Measurements from ENCODE around the gene KCTD4. TPM values are rescaled to one million over a fixed set of nuclear protein-coding genes. Genes with fewer than 3 reads are reported as not detected.

The KCTD4 gene
- total RNA-seq, 1 donor from 2014 or later = not detected

DNA sequence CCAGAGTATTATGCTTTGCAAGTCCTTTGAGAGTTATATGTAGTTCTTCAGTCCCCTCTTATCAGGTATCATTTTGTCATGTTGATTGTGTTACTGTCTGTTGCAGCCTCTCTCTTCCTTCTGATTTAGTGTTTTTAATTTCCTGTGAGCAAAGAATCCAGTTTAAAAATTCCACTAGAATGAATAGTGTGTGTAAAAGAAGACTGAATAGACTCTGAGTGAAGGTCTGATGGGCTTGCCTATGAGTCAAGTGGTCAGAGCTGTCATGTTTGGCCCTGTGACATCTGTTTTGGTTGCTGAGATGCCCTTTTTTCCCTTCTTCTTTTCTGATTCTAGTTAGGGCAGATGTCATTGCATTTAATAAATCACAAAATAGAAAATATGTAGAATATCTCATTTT lies 23.3 kb upstream of the KCTD4 start:
- Mint-ChIP-seq H3K27ac (ENCODE audit: unreplicated experiment) (no peak overlapping the region), H3K36me3 (ENCODE audit: unreplicated experiment) (peaks cover 3% of the 10 kb centered on the region), H3K4me1 (ENCODE audit: low read depth, unreplicated experiment) (peaks cover 13% of the 10 kb centered on the region), H3K4me3 (ENCODE audit: unreplicated experiment) (no peak overlapping the region), H3K27me3 (ENCODE audit: unreplicated experiment) (peaks cover 3% of the 10 kb centered on the region), H3K9me3 (ENCODE audit: unreplicated experiment) (peaks cover 9% of the 10 kb centered on the region)
- TF ChIP-seq, protein P1, sequence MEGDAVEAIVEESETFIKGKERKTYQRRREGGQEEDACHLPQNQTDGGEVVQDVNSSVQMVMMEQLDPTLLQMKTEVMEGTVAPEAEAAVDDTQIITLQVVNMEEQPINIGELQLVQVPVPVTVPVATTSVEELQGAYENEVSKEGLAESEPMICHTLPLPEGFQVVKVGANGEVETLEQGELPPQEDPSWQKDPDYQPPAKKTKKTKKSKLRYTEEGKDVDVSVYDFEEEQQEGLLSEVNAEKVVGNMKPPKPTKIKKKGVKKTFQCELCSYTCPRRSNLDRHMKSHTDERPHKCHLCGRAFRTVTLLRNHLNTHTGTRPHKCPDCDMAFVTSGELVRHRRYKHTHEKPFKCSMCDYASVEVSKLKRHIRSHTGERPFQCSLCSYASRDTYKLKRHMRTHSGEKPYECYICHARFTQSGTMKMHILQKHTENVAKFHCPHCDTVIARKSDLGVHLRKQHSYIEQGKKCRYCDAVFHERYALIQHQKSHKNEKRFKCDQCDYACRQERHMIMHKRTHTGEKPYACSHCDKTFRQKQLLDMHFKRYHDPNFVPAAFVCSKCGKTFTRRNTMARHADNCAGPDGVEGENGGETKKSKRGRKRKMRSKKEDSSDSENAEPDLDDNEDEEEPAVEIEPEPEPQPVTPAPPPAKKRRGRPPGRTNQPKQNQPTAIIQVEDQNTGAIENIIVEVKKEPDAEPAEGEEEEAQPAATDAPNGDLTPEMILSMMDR (IDR thresholded peaks at IDR 0.05; ENCODE audit: partially characterized antibody, unreplicated experiment) = no peak
- no peak for DNase-seq

DNA sequence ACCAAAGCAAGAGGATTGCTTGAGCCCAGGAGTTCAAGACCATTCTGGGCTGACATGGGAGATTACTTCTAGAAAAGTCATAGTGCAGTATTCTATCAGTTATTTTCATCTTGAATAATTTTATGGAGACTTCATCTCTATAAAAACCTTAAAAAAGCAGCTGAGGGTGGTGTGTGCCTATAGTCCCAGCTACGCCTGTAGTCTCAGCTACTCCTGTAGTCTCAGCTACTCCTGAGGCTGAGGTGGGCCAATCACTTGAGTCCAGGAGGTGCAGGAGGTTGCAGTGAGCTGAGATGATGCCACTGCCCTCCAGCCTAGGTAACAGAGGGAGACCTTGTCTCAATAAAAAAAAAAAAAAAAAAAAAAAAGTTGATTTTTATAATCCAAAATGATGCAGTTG lies 22.1 kb upstream of the KCTD4 start:
- H3K27me3 Mint-ChIP-seq (ENCODE audit: unreplicated experiment) = peaks cover 3% of the 10 kb centered on the region

DNA sequence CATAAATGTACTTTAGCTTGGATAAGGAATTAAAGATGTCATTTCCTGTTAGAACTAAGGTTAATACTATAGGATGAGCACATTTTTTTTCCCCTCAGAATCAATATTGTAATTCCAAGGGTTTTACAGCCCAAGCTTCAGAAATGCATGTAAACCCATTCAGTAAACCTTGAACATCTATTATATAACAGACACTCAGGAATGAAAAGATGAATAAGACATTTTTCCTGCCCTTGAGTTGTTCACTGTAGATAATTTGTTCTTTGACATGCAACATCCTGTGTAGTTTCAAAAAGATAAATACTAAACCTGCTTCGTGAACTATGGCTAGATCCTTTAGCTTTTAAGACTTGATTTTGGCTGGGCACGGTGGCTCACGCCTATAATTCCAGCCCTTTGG lies 21.7 kb upstream of the KCTD4 start:
- no peak overlapping the region for H3K4me3 Mint-ChIP-seq (ENCODE audit: unreplicated experiment)
- peaks cover 4% of the 10 kb centered on the region for H3K9me3 Mint-ChIP-seq (ENCODE audit: unreplicated experiment)
- peaks cover 3% of the 10 kb centered on the region for H3K27me3 Mint-ChIP-seq (ENCODE audit: unreplicated experiment)
- H3K27ac Mint-ChIP-seq (ENCODE audit: unreplicated experiment) = no peak overlapping the region
- TF ChIP-seq, protein P1 (IDR thresholded peaks at IDR 0.05; ENCODE audit: partially characterized antibody, unreplicated experiment) = no peak
- H3K4me1 Mint-ChIP-seq (ENCODE audit: low read depth, unreplicated experiment) = peaks cover 22% of the 10 kb centered on the region
- no peaks in the 10 kb centered on the region for H3K36me3 Mint-ChIP-seq (ENCODE audit: unreplicated experiment)
- no peak for DNase-seq

More for the DNA sequence above, 22.1 kb upstream of the KCTD4 start:
- H3K4me1 Mint-ChIP-seq (ENCODE audit: low read depth, unreplicated experiment) = peaks cover 20% of the 10 kb centered on the region
- peaks cover 5% of the 10 kb centered on the region for H3K9me3 Mint-ChIP-seq (ENCODE audit: unreplicated experiment)
- no peak for DNase-seq
- TF ChIP-seq, protein P1 (IDR thresholded peaks at IDR 0.05; ENCODE audit: partially characterized antibody, unreplicated experiment) = no peak
- no peaks in the 10 kb centered on the region for H3K36me3 Mint-ChIP-seq (ENCODE audit: unreplicated experiment)
- no peak overlapping the region for H3K4me3 Mint-ChIP-seq (ENCODE audit: unreplicated experiment)
- H3K27ac Mint-ChIP-seq (ENCODE audit: unreplicated experiment) = no peak overlapping the region

DNA sequence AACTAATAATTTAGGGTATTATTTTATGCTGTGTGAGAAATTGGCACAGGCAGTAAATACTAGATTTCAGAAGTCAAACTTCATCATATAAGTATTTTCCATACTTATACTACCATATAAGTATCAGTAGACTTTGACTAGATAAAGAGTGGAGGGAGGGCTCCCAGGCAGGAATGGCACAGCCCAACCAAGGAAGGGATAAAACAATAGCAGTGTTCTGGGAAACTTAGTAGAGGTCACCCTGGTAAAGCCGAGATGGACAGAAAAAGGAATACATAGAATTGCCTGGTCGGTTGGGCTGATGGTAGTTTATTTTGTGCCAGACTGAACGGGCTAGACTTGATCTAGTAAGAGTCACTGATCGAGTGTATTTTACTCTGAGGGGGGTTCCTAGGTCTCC lies 19.6 kb upstream of the KCTD4 start:
- peaks cover 22% of the 10 kb centered on the region for H3K4me1 Mint-ChIP-seq (ENCODE audit: low read depth, unreplicated experiment)
- TF ChIP-seq, protein P1 (IDR thresholded peaks at IDR 0.05; ENCODE audit: partially characterized antibody, unreplicated experiment) = no peak
- DNase-seq = no peak
- no peaks in the 10 kb centered on the region for H3K36me3 Mint-ChIP-seq (ENCODE audit: unreplicated experiment)
- no peak overlapping the region for H3K27ac Mint-ChIP-seq (ENCODE audit: unreplicated experiment)
- H3K9me3 Mint-ChIP-seq (ENCODE audit: unreplicated experiment) = peaks cover 4% of the 10 kb centered on the region
- no peak overlapping the region for H3K4me3 Mint-ChIP-seq (ENCODE audit: unreplicated experiment)
- H3K27me3 Mint-ChIP-seq (ENCODE audit: unreplicated experiment) = peaks cover 3% of the 10 kb centered on the region

DNA sequence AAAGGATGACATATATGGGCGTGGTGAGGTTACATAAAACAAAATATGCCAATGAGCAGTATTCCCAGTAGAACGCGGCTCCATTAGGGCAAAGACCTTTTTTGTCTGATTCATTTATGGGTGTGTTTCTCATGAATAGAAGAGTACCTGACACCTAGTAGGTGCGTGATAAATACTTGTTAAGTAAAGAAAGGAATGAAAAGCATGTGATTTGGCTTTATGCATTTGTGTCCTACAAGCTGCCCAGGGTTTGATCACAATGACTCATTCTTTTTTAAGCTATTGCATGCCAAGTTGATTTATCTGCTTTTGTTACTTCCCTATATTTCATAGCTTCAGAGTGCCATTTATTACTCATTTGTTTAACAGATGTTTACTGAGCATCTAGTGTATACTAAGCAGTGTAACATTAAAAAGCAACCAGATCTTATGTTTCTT lies 19.1 kb upstream of the KCTD4 start:
- H3K4me3 Mint-ChIP-seq (ENCODE audit: unreplicated experiment) = no peak overlapping the region
- H3K27ac Mint-ChIP-seq (ENCODE audit: unreplicated experiment) = no peak overlapping the region
- H3K36me3 Mint-ChIP-seq (ENCODE audit: unreplicated experiment) = no peaks in the 10 kb centered on the region
- H3K9me3 Mint-ChIP-seq (ENCODE audit: unreplicated experiment) = peaks cover 4% of the 10 kb centered on the region
- H3K27me3 Mint-ChIP-seq (ENCODE audit: unreplicated experiment) = peaks cover 3% of the 10 kb centered on the region
- DNase-seq = no peak
- peaks cover 22% of the 10 kb centered on the region for H3K4me1 Mint-ChIP-seq (ENCODE audit: low read depth, unreplicated experiment)
- TF ChIP-seq, protein P1 (IDR thresholded peaks at IDR 0.05; ENCODE audit: partially characterized antibody, unreplicated experiment) = no peak
